ENCODE data around the gene RAB36. TPM values are rescaled to one million over a fixed set of nuclear protein-coding genes. Genes with fewer than 3 reads are reported as not detected.

RAB36 gene
- total RNA-seq, 1 experiment from 2014 or later, result 1.1 TPM

- BruUV-seq (replicated peaks), result TSS peak; percentile 34
- no peak for DNase-seq
- ChIA-PET CTCF (no interaction called here), POLR2A (ENCODE audit: unreplicated experiment) (no interaction called here)
- H3K4me3 ChIP-seq (ENCODE audit: low read length), result peak overlapping the region; percentile 63
- intact Hi-C loops (cut with micrococcal nuclease), result no loop called here
- peak overlapping the region; percentile 64 for H3K9ac ChIP-seq (ENCODE audit: low read length)
- H4K20me1 ChIP-seq (ENCODE audit: low read length), result no peaks in the 10 kb centered on the region
- no peaks in the 10 kb centered on the region for H3K36me3 ChIP-seq (ENCODE audit: low read depth, low read length)
- no peak overlapping the region for H3K27ac ChIP-seq (ENCODE audit: low read length)
- H3K4me2 ChIP-seq (ENCODE audit: low read length), result peak overlapping the region; percentile 78
- TF ChIP-seq CTCF (conservative IDR thresholded peaks at IDR 0.05; ENCODE audit: low read depth, low read length) (no peak), EZH2 (IDR thresholded peaks at IDR 0.05; ENCODE audit: low read length, unreplicated experiment) (no peak), EZH2phosphoT487 (IDR thresholded peaks at IDR 0.05; ENCODE audit: borderline replicate concordance, low read length) (no peak)
- H3K9me2 ChIP-seq (replicated peaks; ENCODE audit: low read length), result no peaks in the 10 kb centered on the region
- no peaks in the 10 kb centered on the region for H3K9me3 ChIP-seq (ENCODE audit: low read length)
- no peaks in the 10 kb centered on the region for H3F3A ChIP-seq (ENCODE audit: low read length, unreplicated experiment)
- H3K4me1 ChIP-seq (ENCODE audit: insufficient read depth, low read length), result peaks cover 25% of the 10 kb centered on the region
- ATAC-seq, result no peak
- peak overlapping the region; percentile 76 for H2AFZ ChIP-seq (ENCODE audit: low read length)
- no peaks in the 10 kb centered on the region for H3K79me2 ChIP-seq (ENCODE audit: low read length)
- no peaks in the 10 kb centered on the region for H3K27me3 ChIP-seq (ENCODE audit: low read length)
Measured at GRCh38 chr22:23145878-23146470, 697 bp downstream of the RAB36 start.

GRCh38 chr22:23146478-23147205 lies 1.4 kb downstream of the RAB36 start:
- no peaks in the 10 kb centered on the region for H4K20me1 ChIP-seq (ENCODE audit: low read length)

More at GRCh38 chr22:23146478-23147205, 1.4 kb downstream of the RAB36 start:
- Histone ChIP-seq H3K4me2 (ENCODE audit: low read length) (no peak overlapping the region), H2AFZ (ENCODE audit: low read length) (no peak overlapping the region), H3K9me3 (ENCODE audit: low read length) (no peaks in the 10 kb centered on the region), H3K79me2 (ENCODE audit: low read length) (no peaks in the 10 kb centered on the region), H3K9ac (ENCODE audit: low read length) (no peak overlapping the region), H3K4me1 (ENCODE audit: insufficient read depth, low read length) (peaks cover 26% of the 10 kb centered on the region), H3K27ac (ENCODE audit: low read length) (no peak overlapping the region), H3K36me3 (ENCODE audit: low read depth, low read length) (no peaks in the 10 kb centered on the region), H3K4me3 (ENCODE audit: low read length) (no peak overlapping the region), H3K9me2 (replicated peaks; ENCODE audit: low read length) (no peaks in the 10 kb centered on the region), H3F3A (ENCODE audit: low read length, unreplicated experiment) (no peaks in the 10 kb centered on the region), H3K27me3 (ENCODE audit: low read length) (no peaks in the 10 kb centered on the region)
- BruUV-seq (replicated peaks), result no TSS peak
- no peak for ATAC-seq
- ChIA-PET CTCF (interaction anchor here (0.6 kb wide), 1 partner anchor 192 kb away, joined by 4 read pairs; no protein-coding TSS in a partner anchor), POLR2A (ENCODE audit: unreplicated experiment) (interaction anchor here (0.7 kb wide), 1 partner anchor 711 kb away, joined by 5 read pairs; no protein-coding TSS in a partner anchor)
- no peak for TF ChIP-seq EZH2 (IDR thresholded peaks at IDR 0.05; ENCODE audit: low read length, unreplicated experiment)
- no peak for TF ChIP-seq CTCF (conservative IDR thresholded peaks at IDR 0.05; ENCODE audit: low read depth, low read length)
- no peak for TF ChIP-seq EZH2phosphoT487 (IDR thresholded peaks at IDR 0.05; ENCODE audit: borderline replicate concordance, low read length)
- DNase-seq, result no peak
- intact Hi-C loops (cut with micrococcal nuclease), result no loop called here

All from PC-3 (cell line).